Measurements from ENCODE around the gene PDXK. TPM values are rescaled to one million over a fixed set of nuclear protein-coding genes. Genes with fewer than 3 reads are reported as not detected.

The PDXK gene
- total and polyA plus RNA-seq, 2 experiments from 2014 or later: 76.2 to 82.4 TPM

DNA sequence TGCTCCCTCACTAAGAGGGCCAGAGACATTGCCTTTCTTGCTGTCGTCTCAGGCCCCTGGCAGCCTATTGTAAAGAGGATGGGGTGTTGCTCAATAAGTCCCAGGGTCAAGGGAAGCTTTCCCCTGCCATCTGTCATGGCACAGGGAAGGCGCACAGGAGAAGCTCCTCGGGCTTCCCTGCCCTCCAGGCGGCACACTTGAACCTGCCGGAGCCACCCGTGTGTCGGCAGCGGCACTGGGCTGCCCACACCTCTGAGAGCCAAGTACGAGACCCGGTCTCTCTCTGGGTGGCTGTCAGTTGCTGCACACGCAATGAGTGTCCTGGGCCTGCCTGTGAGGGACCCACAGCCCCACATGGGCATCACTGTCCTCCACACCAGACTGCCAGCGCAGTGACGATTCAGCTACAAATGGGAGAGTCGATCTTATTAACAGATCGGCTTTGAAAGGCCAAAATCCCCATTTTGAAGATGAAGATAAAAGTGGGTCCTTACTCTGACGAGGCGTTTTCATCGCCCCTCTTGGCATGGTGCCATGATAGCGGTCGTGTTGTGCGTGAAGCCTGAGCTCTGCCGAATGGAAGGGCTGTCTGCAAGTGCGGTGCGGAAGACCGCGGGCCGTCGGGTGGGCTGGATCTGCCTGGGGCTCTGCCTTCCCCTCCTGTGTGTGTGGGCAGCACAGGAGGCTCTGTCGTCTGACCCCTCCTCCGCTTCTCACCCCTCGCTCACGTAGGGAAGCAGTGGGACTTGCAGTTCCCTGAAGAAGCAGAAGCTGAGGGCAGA is 29.2 kb upstream of the PDXK start:
- no peak overlapping the region for H3K4me3 ChIP-seq
- TF ChIP-seq, protein P1, sequence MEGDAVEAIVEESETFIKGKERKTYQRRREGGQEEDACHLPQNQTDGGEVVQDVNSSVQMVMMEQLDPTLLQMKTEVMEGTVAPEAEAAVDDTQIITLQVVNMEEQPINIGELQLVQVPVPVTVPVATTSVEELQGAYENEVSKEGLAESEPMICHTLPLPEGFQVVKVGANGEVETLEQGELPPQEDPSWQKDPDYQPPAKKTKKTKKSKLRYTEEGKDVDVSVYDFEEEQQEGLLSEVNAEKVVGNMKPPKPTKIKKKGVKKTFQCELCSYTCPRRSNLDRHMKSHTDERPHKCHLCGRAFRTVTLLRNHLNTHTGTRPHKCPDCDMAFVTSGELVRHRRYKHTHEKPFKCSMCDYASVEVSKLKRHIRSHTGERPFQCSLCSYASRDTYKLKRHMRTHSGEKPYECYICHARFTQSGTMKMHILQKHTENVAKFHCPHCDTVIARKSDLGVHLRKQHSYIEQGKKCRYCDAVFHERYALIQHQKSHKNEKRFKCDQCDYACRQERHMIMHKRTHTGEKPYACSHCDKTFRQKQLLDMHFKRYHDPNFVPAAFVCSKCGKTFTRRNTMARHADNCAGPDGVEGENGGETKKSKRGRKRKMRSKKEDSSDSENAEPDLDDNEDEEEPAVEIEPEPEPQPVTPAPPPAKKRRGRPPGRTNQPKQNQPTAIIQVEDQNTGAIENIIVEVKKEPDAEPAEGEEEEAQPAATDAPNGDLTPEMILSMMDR (IDR thresholded peaks at IDR 0.05; ENCODE audit: low read depth, low read length): no peak
- H3K27me3 ChIP-seq: no peaks in the 10 kb centered on the region
- H3K9me3 ChIP-seq (ENCODE audit: low read depth): no peaks in the 10 kb centered on the region
- H3K27ac ChIP-seq: no peak overlapping the region
- H3K36me3 ChIP-seq: peaks cover 56% of the 10 kb centered on the region
- DNase-seq (ENCODE audit: low read depth in 1 of 2, low spot score in 1 of 2): no peak
- H3K4me1 ChIP-seq (ENCODE audit: low read depth): no peaks in the 10 kb centered on the region

DNA sequence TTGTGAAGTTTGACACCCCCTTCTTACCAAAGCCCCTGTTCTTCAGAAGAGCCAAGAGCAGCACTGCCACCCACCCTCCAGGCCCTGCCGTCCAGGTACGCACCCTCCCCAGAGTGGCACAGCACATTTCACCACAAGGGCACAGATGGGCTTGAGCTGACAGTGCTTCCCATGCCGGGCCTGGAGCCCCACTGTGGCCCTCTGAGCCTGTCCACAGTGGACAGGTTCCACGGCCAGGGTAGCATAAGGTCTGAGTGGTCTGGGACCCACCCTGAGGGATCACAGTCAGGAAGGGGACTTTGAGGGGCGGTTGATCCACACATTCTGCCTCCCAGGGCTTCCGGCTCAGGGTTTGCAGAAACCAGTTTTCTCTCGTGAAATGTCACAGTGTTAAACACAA is 28.6 kb upstream of the PDXK start:
- H3K4me3 ChIP-seq: no peak overlapping the region
- H3K27me3 ChIP-seq: no peaks in the 10 kb centered on the region
- no peak for DNase-seq (ENCODE audit: low read depth in 1 of 2, low spot score in 1 of 2)
- peaks cover 54% of the 10 kb centered on the region for H3K36me3 ChIP-seq
- no peak overlapping the region for H3K27ac ChIP-seq
- TF ChIP-seq, protein P1 (IDR thresholded peaks at IDR 0.05; ENCODE audit: low read depth, low read length): no peak
- H3K9me3 ChIP-seq (ENCODE audit: low read depth): no peaks in the 10 kb centered on the region
- no peaks in the 10 kb centered on the region for H3K4me1 ChIP-seq (ENCODE audit: low read depth)

DNA sequence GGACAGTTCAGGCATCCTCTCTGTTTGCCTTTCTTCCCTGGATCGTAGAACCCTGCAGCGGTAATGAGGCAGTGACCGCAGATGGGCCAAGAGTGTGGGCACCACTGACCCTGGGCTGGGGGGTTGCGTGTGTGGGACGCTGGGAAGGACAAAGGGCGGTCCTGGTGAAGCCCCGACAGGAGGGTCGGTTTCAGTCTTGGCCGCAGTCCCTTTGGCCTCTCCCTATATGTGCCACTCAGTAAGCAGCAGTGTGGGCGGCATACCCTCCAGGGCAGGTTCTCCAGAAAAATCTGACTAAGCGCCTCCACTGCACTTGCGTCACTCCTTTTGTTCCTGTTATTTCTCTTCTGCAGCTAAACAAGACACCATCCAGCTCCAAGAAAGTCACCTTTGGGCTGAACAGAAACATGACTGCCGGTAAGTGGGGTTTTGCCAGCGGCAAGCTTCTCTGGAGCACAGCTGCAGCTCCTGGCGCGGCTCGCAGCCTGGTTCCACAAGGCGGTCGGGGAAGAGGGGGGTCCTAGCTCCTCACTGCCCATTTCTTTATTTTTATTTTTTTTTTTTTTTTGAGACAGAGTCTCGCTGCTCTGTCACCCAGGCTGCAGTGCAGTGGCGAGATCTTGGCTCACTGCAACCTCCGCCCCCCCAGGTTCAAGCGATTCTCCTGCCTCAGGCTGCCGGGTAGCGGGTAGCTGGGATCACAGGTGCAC is 27.7 kb upstream of the PDXK start:
- no peaks in the 10 kb centered on the region for H3K27me3 ChIP-seq
- H3K4me3 ChIP-seq: no peak overlapping the region
- no peak overlapping the region for H3K27ac ChIP-seq
- H3K9me3 ChIP-seq (ENCODE audit: low read depth): no peaks in the 10 kb centered on the region
- no peak for DNase-seq (ENCODE audit: low read depth in 1 of 2, low spot score in 1 of 2)
- H3K4me1 ChIP-seq (ENCODE audit: low read depth): no peaks in the 10 kb centered on the region
- peaks cover 51% of the 10 kb centered on the region for H3K36me3 ChIP-seq
- TF ChIP-seq, protein P1 (IDR thresholded peaks at IDR 0.05; ENCODE audit: low read depth, low read length): no peak

DNA sequence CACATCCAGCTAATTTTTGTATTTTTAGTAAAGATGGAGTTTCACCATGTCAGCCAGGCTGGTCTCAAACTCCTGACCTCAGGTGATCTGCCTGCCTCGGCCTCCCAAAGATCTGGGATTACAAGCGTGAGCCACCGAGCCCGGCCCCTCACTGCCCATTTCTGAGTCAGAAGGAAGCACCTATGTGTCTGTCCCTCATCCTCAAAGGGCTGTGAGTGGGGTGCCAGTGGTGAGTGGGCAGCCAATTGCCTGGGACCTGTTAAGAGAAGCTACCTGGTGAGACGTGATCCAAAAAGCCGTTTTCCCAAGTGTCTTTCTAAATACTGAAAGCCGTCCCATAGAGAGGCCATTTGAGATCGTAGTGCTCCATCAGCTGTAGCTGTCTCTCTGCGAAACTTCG is 27.1 kb upstream of the PDXK start:
- Histone ChIP-seq H3K4me3 (no peak overlapping the region), H3K27me3 (no peaks in the 10 kb centered on the region), H3K36me3 (peaks cover 47% of the 10 kb centered on the region), H3K4me1 (ENCODE audit: low read depth) (no peaks in the 10 kb centered on the region), H3K9me3 (ENCODE audit: low read depth) (no peaks in the 10 kb centered on the region), H3K27ac (no peak overlapping the region)
- DNase-seq (ENCODE audit: low read depth in 1 of 2, low spot score in 1 of 2): no peak
- TF ChIP-seq, protein P1 (IDR thresholded peaks at IDR 0.05; ENCODE audit: low read depth, low read length): no peak

DNA sequence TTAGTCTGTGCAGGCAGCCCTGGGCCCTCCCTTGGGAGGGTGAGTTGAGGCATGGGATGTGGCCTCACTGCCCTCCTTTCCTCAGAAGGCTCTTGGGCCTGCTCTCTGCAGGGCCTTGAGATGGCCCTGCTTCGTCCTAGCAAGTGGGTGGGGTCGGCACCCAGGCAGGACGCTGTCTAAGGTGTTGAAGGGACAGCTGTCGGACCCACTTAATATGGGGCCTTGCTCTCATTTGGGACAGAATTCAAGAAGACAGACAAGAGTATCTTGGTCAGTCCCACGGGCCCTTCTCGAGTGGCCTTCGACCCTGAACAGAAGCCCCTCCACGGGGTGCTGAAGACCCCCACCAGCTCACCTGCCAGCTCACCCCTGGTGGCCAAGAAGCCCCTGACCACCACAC is 26.0 kb upstream of the PDXK start:
- TF ChIP-seq, protein P1 (IDR thresholded peaks at IDR 0.05; ENCODE audit: low read depth, low read length): no peak
- Histone ChIP-seq H3K27me3 (no peaks in the 10 kb centered on the region), H3K9me3 (ENCODE audit: low read depth) (no peaks in the 10 kb centered on the region), H3K27ac (no peak overlapping the region), H3K4me3 (no peak overlapping the region), H3K4me1 (ENCODE audit: low read depth) (no peaks in the 10 kb centered on the region), H3K36me3 (peaks cover 38% of the 10 kb centered on the region)
- DNase-seq (ENCODE audit: low read depth in 1 of 2, low spot score in 1 of 2): no peak

All from cardiac muscle cell (in vitro differentiated cells and primary cell).